ENCODE results near the gene HOATZ.

Gene HOATZ

GRCh38 chr11:111565114-111565720 lies 50.6 kb downstream of the HOATZ start:
- peak; percentile 29 for FAIRE-seq
- peak; percentile 83 for TF ChIP-seq CTCF (IDR thresholded peaks at IDR 0.05; ENCODE audit: insufficient read depth, missing control alignments)
- DNase-seq (ENCODE audit: insufficient read length, low spot score), result peak; percentile 41

GRCh38 chr11:111566324-111566723 lies 51.7 kb downstream of the HOATZ start:
- no peak for TF ChIP-seq CTCF (IDR thresholded peaks at IDR 0.05; ENCODE audit: insufficient read depth, missing control alignments)
- FAIRE-seq (no peak), DNase-seq (ENCODE audit: insufficient read length, low spot score) (no peak)

- no peak for TF ChIP-seq CTCF (IDR thresholded peaks at IDR 0.05; ENCODE audit: insufficient read depth, missing control alignments)
- DNase-seq (ENCODE audit: insufficient read length, low spot score), result no peak
- no peak for FAIRE-seq
Measured at GRCh38 chr11:111569476-111569875, 54.9 kb downstream of the HOATZ start.

- TF ChIP-seq CTCF (IDR thresholded peaks at IDR 0.05; ENCODE audit: insufficient read depth, missing control alignments), result no peak
- no peak for FAIRE-seq
- DNase-seq (ENCODE audit: insufficient read length, low spot score), result no peak
Measured at GRCh38 chr11:111570796-111571195, 56.2 kb downstream of the HOATZ start.

- DNase-seq (ENCODE audit: insufficient read length, low spot score) (no peak), FAIRE-seq (no peak)
- TF ChIP-seq CTCF (IDR thresholded peaks at IDR 0.05; ENCODE audit: insufficient read depth, missing control alignments), result no peak
Measured at GRCh38 chr11:111571829-111572501, 57.4 kb downstream of the HOATZ start.

- no peak for TF ChIP-seq CTCF (IDR thresholded peaks at IDR 0.05; ENCODE audit: insufficient read depth, missing control alignments)
- no peak for FAIRE-seq
- DNase-seq (ENCODE audit: insufficient read length, low spot score), result no peak
Measured at GRCh38 chr11:111572581-111572980, 58.0 kb downstream of the HOATZ start.

- FAIRE-seq (no peak), DNase-seq (ENCODE audit: insufficient read length, low spot score) (no peak)
- TF ChIP-seq CTCF (IDR thresholded peaks at IDR 0.05; ENCODE audit: insufficient read depth, missing control alignments), result no peak
Measured at GRCh38 chr11:111573821-111574249, 59.3 kb downstream of the HOATZ start.
